Renal cortex interstitium (tissue), 11 donors: ENCODE results near the gene LRRC38. TPM values are rescaled to one million over a fixed set of nuclear protein-coding genes. Genes with fewer than 3 reads are reported as not detected.
"Not testable (repeated sequence)": the region's sequence is repeated elsewhere in the genome, so short reads cannot be mapped to it uniquely, and the experiment has no call there.

Experiments
- DNase-seq, 11 donors: peaks; one replicate each; pipeline ENCODE4 v3.0.0-alpha.2; 2013; ENCODE audit warnings: low read depth in 9 of 11, low spot score in 4 of 11; ENCODE audit errors: extremely low read depth in 1 of 11
- polyA plus RNA-seq, 3 donors: library from polyadenylated mRNA; unstranded; fragments of 120-200 nt; gene quantifications; one replicate each; pipeline ENCODE4 v1.2.1, GENCODE V29; 2013; ENCODE audit not compliant: insufficient read length in 3 of 3

Gene LRRC38
- polyA plus RNA-seq, 3 donors, result 0.11 to 0.37 TPM; not detected in 1

DNA sequence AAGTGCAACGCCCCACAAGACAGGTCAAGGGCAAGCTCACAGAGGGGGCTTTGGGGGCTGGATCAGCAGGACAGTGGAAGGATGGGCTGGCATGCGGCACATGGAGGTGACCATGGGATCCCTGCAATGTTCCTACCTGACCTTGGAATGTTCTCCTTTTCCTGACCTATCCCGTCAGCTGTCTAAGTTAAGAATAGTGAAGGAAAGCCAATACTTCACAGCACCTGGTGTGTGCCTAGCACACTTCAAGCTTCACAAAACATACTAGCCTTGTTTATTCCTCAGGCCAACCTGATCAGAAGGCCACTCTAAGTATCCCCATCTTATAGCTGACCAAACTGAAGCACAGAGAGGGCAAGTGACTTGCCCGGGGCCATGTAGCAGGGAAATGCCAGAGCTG lies 31.2 kb downstream of the LRRC38 start:
- no peak for DNase-seq

DNA sequence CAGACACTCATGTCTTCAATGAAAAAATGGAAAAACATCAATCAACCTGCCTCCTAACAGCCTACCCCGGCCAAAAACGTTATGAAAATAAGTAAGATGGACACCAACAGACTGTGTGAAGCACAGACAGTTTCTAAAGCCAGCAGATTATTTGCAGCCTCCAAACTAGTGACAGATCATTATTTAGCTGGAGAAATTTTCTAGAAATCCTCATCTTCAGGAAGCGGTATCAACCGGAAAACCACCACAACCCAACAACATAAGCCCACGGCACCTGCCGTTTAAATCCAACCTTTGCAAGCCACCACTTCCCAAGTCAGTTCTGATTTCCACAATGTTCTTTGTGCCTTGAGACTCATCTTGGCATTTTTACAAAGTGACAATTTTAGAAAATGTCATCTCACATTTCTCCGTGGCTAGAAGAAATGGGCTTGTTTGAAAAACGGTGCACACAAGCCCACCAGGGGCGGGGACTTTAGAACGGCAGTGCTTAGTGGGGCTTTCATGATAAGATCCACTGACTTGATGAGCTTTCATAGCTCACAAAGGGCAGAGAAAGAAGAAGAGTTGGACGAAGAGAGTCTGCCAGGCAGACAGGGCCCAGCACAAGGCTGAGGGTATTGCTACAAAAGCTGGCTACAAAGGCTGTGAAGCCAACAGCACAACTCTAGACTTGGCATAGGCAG lies 34.5 kb downstream of the LRRC38 start:
- no peak for DNase-seq

DNA sequence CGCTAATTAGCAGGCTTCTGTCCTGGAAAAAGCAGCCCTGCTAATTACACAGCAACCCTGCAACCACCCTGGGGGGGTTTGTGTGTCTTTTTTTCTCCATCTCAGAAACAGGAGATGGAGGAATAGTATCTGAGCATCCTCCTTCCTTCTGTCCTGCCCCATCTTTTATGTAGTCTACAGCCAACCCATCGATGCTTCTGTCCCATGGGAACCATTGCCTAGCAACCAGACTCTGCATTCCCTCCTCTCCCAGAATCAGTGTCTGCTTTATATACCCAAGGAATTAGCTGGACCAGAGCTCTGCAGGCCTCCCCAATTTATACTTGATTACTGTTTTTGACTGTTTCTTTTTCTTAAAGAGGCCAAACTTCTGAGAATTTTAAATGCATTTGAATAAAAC lies 35.1 kb downstream of the LRRC38 start:
- no peak for DNase-seq

DNA sequence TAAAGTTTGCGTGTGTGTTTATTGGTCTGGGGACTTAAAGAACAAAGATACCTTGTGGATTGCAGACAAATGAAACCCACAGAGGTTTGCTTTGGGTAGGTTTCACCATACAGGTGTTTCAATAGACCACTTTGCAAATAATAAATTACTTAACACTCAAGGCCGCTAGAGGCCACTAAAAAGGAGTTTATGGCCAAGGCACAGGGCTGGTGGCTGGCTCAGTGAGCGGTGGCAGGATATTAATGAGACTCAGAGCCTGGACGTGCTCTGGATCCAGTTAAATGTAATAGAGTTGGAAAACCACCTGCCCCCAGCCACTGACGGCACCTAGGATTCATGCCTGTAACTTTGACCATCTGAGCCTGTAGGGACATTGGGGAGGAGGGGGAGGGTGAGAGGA lies 44.5 kb downstream of the LRRC38 start:
- peak in 6 of 11 donors; percentile 3 to 35 (median 13) for DNase-seq

GRCh38 chr1:13465515-13465914 lies 48.3 kb downstream of the LRRC38 start:
- no peak for DNase-seq

DNA sequence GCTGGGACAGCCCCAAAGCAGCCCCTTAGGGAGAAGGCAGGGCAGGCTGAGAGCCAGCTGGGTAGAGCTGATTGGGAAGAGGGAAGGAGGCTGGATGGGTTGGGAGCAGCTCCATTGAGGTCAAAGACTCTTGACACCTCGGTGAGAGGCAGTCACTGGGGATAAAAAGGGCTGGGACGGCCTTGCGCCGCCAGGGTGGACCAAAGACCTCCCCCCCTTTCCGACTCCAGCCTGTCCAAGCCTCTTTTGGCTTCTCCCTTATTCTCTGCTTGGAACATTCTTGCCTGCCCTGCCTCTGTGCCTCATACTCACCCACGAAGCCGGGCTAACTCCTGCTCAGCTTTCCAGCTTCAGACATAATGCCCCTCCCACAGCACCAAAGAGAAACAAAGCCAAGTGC lies 51.1 kb downstream of the LRRC38 start:
- no peak for DNase-seq

GRCh38 chr1:13461977-13462376 lies 51.8 kb downstream of the LRRC38 start:
- DNase-seq, result no peak

GRCh38 chr1:13456904-13457532 lies 56.8 kb downstream of the LRRC38 start:
- DNase-seq, result no peak

GRCh38 chr1:13451399-13451965 lies 62.3 kb downstream of the LRRC38 start:
- DNase-seq, result no peak

DNA sequence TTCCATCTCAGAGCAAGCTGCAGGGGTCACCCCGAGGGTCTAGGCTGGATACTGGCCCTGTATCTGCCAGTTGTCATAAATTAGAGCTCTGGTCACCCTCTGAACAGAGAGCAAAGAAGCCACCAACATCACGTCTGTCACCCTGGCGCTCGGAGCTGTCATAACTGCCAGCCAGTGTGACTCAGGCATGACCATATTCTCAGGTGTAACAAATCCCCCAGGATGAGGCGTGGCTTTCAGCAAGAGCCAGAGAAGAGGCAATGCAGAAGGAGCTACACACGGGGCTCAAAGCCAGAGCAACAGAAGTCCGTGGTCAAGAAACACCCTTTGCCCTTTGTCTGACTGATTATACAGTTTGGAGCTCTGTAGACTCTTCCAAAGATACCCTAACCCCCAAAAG lies 63.6 kb downstream of the LRRC38 start:
- DNase-seq, result no peak

DNA sequence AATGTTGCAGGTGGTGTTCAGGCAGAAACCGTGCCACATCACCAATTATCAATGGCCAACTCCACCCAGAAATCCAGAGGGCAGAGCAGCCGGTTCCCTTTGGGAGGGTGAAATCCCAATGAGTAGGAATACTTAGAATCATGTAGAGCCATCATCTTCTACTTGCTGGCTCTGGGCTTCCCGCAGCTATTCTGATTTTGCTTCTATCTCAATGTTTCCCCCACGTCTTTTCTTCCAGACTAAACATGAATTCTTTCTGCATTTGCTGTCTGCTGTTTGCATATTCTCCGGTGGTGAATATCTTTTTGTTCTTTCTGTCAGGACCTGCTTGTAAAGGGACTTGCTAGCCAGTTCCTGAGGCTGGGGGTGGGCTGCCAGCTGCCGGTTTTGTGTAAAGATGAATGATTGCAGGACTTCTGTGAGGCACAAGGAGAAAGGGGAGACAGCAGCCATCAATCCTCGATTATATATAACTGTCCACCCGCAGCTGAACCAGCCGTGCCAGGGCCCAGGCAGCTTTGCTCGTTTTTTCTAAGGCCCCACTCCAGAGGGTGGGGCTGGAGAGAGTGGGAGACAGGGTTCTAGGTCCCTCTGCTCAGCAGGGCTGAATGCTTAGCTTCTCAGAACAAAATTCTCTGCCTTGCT lies 70.3 kb downstream of the LRRC38 start:
- no peak for DNase-seq

DNA sequence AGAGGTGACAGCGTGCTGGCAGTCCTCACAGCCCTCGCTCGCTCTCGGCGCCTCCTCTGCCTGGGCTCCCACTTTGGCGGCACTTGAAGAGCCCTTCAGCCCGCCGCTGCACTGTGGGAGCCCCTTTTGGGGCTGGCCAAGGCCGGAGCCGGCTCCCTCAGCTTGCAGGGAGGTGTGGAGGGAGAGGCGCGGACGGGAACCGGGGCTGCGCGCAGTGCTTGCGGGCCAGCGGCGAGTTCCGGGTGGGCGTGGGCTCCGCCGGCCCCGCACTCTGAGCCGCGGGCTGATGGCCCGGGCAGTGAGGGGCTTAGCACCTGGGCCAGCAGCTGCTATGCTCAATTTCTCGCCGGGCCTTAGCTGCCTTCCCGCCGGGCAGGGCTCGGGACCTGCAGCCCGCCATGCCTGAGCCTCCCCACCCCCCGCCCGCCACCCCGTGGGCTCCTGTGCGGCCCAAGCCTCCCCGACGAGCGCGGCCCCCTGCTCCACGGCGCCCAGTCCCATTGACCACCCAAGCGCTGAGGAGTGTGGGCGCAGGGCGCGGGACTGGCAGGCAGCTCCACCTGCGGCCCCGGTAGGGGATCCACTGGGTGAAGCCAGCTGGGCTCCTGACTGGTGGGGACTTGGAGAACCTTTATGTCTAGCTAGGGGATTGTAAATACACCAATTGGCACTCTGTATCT lies 74.6 kb downstream of the LRRC38 start:
- not testable (repeated sequence) for DNase-seq

DNA sequence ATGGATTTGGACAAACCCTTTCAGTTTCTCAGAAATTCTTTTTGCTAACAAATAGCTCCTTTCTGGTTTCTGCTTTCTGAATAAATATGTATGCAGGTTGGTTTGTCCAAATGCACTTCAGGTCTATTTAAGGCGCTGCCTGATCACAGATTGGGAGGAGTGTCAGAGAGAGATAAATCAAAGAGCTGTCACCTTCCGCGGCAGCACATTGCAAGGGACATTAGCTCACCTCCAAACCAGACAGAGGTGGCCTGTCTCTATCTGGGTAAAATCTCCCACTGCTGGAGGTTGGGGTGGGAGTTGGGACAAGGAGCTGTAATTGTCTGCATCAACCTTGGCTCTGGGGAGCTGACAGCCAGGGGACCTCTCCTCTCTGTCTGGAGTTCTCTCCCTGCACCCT lies 78.3 kb downstream of the LRRC38 start:
- DNase-seq, result peak in 2 of 11 donors; percentile 6 to 8

- not testable (repeated sequence) for DNase-seq
Measured at GRCh38 chr1:13433694-13434358, 80.0 kb downstream of the LRRC38 start.

DNA sequence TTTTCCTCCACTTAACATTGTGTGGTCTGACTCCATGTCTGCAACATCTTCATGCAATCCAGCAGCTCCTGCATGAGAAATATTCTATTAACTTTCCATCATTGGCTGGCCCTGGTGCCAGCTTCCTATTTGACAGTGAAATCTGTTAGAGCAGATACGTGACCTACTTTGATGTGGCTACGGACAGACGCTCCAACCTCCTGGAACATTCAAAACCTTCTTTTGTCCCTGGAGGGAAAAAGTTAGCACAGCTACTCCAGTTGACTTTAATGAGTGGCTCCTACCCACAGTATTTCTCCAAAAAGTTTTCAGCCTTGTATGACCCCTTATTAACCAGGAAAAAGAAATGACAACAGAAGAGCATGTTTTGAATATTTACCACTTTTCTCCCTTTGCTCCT lies 81.6 kb downstream of the LRRC38 start:
- no peak for DNase-seq

- DNase-seq, result no peak
Measured at GRCh38 chr1:13430495-13430894, 83.3 kb downstream of the LRRC38 start.
